Measurements from ENCODE around the gene ZNF618.

- TF ChIP-seq POLR2AphosphoS5 (IDR thresholded peaks at IDR 0.05) (no peak), POLR2A (IDR thresholded peaks at IDR 0.05) (no peak), CTCF (IDR thresholded peaks at IDR 0.05) (no peak)
Measured at GRCh38 chr9:114016629-114017423, 140.7 kb downstream of the ZNF618 start.
